Daoy (cell line): ENCODE results near the gene DCN. TPM values are rescaled to one million over a fixed set of nuclear protein-coding genes. Genes with fewer than 3 reads are reported as not detected.
"Not testable (repeated sequence)": the region's sequence is repeated elsewhere in the genome, so short reads cannot be mapped to it uniquely, and the experiment has no call there.

Experiments used
- DNase-seq: peaks from one replicate; pipeline ENCODE4 v3.0.0-alpha.2; 2015; ENCODE audit warnings: low read depth
- total RNA-seq: library from RNA; depleted of rRNA; stranded (reverse); fragments of >200 nt; shearing (Covaris generic); gene quantifications from 2 replicates; pipeline ENCODE4 v1.2.3, GENCODE V29; 2014; rRNA removed

The DCN gene, protein sequence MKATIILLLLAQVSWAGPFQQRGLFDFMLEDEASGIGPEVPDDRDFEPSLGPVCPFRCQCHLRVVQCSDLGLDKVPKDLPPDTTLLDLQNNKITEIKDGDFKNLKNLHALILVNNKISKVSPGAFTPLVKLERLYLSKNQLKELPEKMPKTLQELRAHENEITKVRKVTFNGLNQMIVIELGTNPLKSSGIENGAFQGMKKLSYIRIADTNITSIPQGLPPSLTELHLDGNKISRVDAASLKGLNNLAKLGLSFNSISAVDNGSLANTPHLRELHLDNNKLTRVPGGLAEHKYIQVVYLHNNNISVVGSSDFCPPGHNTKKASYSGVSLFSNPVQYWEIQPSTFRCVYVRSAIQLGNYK
- total RNA-seq = 0.06 TPM in 1 of 2 replicates, not detected in the other

DNA sequence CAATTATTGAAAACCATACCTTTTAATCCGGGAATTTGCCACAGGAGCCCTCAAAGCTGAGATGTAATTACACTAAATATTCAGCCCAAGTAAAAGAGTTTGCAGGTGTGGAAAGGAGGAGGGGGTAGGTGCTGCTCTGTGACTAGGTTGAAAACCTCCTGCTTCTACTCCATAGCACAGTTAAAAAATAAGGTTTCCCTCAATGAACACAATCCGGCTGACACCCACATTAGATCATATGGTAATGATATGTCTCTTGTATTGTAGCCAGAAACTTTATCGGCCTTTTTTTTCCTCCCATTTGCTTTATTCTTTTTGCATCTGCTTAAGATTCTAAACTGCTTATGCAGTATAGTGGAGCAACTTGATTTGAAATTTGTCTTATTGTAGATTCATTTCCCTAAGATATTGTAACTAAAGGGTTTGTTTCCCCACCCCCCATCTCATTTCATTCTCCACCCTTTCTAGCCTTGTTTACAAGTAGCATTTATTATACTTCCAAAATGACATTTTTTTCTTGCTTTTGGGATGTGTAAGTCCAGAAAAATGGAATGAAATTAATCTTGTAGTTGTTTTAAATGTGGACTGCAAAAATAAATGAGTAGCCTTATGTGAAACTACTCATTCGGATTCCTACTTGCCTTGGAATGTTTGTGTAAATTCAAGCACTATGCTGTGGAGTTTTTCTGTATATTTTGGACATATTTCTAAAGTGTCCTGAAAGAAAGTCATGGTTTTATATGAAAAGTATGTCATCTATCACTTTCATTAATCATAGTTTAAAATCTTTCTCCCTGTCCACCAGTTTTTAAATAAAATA lies at the start of gene DCN:
Gene DCN (minus strand): TSS at position 182 of the 820 bp plus-strand sequence. CDS start 4,265 bp downstream, outside the sequence.
- no peak for DNase-seq

DNA sequence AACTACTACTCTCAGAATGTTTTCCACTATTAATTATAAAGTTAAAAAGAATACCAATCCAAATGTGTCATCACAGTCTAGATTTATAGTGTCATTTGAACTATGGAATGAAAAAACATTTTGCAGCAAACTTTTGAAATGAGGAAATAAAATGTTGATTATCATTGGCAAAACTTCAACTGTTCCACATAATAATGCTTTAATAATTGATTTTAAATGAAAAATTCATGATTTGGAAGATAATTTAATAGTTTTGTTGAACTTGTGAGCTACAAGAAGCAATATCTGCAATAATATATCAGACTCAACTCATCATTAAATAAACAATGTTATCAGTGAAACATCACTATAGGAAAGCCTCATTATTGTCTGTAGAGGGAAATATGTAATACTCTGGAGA lies 48.2 kb upstream of the DCN start:
- no peak for DNase-seq

DNA sequence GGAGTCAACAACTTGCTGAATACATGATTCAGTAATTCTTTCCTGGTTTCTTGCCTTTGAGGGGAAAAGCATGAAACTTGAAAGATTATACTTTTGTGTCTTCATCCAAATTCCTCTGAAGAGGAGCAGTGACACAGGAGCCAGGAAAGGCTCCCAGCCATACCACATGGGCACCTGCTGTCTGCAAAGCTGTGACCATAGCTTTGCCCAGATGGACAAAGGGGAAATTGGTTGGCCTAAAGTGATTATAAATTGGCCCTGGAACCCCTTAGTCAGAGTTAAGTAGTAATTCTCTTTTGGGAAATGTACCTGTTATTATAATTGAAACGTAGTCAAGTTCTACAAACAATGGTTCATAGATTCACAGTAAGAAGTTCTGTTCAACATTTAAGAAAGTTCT lies 44.3 kb upstream of the DCN start:
- no peak for DNase-seq

DNA sequence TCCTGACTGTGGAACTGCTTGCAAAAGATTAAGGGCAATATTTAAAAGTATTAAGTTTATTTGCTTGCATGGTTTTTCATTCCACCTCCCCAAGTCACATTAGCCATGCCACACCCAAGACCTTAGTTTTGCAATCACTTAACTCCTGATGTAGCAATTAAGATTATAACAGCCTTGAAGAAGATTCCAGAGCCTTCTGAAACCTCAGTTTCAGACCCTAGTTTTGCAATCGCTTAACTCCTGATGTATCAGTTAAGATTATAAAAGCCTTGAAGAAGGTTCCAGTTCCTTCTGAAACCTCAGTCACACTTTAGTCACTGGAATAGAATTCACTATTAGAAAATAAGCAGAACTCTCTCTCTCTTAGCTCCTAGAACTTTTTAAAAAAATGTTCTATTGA lies 42.7 kb upstream of the DCN start:
- no peak for DNase-seq

DNA sequence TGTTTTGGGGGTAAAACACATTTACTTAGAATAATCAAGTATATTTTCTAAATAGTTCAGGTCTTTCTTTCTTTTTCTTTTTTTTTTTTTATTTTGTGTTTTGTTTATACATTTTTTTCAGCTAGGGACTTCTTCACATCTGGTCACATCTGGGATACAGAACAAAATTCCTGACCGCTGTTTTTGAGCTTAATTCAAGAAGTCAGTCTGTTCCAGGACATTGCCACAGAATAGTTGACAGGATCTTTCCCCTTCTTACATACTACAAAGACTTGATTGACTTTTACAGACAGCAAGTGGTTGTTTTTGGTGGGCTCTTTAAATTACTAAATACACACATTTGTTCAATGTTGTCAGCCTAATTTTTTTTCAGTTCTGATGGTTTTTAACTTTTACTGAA lies 41.8 kb upstream of the DCN start:
- DNase-seq = no peak

DNA sequence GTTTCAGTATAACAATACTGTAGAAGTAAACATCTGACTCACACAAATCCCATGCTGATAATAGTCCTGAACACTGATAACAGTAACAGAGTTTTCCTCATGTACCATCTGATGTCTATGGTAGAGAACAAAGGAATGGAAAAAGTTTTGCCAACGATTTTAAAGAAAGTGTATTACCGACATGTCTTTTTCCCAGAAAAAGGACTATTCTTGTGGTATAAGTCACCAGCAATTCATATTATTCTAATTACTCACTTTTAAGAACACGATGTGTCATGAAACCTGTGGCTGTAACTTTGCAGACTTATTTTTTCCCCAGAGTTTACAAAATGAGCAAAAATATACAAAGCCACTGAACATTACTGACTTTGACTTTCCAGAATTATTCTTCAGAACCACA lies 40.1 kb upstream of the DCN start:
- no peak for DNase-seq

DNA sequence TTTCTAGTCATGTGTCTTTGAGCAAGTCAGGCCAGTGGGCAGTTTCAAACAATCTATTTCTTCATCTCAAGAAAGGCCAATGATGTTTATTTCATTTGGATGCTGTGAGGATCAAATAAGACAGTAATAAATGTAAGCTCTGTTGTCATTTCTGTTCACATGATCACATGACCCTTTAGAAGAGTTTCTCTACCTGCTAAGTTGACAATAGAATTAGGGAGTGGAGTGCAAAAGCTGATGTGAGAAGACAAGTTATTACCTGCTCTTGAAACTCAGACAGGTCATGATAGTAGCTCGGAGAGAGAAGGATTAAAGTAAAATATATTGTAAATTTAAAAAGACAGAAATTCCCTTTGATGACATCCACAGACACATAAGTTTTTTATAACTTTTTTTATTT lies 37.3 kb upstream of the DCN start:
- DNase-seq = no peak

DNA sequence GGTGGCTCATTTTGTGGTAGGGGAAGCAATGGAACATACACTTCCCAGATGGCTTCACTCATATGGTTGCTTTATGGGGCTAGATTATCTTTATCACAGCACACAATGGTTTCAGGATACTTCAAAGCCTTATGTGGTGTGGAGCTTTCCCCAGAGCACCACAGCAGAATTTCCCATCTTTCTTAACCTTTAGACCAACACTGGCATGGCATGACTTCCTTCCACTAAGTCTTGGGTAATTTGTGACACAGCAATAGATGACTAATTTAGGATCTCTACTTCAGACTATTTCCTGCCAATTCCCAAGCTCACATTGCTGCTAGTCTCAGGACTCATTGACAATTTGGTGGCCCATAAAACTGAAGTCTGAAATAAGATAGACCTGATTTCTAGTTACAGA lies 36.9 kb upstream of the DCN start:
- no peak for DNase-seq

DNA sequence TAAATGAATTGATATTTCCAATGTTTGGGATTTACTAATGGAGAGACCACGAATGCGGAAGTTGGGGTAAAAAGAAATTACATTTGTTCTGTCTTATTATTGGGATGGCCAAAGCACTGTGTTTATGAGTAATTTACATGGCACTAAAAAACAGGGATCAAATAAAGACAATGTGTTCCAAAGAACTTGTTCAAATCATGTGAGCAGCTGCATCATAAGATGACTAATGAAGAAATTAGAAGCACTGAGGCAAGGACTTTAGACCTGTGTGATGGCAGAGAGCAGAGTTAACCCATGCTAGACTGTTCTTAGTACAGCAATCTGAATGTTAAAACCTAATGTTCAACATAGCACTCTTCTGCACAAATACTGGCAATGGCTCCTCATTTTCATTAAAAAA lies 34.3 kb upstream of the DCN start:
- DNase-seq = no peak

DNA sequence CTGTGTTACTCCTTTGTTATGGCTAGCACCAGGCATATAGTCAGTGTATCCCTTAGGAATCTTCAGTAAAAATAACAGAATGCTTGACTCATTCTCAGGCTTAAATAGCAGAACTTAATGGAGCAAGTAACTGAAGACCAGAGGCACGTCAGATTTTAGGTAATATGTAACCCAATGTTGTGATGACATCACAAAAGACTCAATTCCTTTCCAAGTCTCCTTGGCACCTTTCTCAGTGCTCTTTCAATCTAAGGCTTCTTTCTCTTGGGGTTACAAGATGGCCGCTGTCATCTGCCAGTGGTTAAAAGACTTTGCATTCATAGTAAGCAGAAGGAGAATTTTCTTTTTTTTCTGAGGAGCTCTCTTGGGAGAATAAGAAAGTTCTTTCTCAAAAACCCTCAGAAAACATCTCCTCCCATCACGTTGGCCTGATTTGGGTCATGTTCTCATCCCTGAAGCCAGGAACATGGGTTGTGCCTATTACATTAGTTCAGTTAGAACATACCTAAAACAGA lies 33.4 kb upstream of the DCN start:
- no peak for DNase-seq

DNA sequence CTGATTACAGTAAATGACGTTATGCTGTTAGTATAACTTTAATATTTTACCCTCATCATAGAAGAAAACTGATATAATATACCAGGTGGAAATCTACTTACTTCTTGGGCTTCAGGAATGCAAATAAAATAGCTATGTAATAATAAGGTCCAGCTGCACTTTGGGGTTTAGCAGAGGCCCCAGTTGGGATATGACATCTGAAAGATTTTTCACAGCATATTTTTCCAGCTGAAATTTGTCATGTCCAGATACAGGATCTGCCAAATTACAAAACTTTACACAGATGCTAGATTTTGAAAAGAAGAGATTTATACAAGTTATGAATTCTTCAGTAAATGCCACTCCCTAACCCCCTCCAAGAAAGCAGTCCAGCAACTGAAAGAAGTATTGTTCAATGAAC lies 29.2 kb upstream of the DCN start:
- DNase-seq = no peak

DNA sequence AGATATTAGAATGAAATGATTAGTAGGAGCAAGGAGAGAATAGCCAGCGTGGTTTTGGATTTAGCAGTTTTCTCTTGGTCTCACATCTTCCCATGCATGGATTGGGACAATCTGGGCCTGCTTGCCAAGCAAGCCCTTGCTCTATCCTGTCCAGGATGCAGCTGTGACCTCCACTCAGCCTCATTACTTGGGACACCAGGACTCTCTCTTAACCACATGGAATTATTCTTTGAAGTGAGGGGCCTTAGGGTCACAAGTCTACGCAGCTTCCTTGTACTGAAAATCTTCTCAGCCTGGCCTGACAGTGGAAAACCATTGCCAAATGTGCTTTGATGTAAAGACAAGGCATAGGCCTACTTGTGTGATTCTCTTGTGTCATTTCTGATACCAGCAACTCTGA lies 28.0 kb upstream of the DCN start:
- no peak for DNase-seq

DNA sequence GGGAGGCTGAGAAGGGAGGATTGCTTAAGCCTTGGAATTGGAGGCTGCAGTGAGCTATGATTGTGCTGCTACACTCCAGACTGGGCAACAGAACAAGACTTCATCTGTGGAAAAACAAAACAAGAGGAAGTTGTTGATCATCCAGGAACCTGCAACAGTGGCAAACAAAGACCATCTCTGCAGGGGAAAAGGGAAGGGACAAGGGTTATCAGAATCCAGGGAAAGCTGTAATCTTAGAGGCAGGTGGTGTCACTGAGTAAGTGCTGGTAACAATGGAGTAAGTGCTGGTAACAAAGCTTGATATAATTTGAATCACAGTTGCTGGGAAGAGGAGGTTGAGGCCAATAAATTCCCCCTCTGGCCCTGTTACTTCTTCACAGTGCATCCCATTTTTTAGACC lies 27.5 kb upstream of the DCN start:
- DNase-seq = no peak

DNA sequence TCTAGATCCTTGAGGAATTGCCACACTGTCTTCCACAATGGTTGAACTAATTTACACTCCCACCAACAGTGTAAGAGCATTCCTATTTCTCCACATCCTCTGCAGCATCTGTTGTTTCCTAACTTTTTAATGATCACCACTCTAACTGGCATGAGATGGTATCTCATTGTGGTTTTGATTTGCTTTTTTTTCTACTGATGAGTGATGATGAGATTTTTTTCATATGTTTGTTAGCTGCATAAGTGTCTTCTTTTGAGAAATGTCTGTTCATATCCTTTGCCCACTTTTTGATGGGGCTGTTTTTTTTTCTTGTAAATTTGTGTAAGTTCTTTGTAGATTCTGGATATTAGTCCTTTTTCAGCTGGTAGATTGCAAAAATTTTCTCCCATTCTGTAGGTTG lies 24.7 kb upstream of the DCN start:
- DNase-seq = not testable (repeated sequence)

DNA sequence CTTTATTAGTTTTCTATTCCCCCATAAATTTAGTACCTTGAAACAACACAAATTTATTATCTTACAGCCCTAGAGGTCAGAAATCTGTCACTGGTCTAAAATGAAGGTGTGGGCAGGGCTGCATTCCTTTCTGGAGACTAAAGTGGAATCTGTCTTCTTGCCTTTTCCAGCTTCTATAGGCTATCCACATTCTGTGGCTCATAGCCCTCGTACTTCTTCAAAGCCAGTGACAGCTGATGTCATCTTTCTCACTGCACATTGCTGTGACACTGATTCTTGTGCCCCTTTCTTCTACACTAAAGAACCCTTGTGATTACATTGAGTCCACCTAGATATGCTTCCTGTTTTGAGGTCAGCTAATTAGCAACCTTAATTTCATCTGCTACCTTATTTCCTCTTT lies 23.2 kb upstream of the DCN start:
- DNase-seq = no peak

DNA sequence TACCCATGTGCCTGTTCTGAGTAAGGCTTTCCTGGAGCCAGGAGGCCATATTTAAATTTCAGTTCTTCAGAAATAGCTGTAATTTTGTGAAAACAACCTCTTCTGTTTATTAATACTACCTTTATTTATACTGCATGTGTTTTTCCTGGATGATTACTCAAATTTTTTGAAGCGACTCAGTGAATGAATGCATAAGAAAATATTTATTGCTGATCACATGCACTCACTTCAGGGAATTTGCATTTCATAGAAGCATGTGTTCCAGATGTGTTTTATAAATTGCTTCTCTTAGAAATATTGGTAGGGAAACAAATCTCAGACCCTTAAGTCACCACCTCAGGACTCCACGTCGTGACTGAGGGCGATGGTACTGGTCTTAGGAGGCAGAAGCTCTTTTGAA lies 21.8 kb upstream of the DCN start:
- DNase-seq = no peak

DNA sequence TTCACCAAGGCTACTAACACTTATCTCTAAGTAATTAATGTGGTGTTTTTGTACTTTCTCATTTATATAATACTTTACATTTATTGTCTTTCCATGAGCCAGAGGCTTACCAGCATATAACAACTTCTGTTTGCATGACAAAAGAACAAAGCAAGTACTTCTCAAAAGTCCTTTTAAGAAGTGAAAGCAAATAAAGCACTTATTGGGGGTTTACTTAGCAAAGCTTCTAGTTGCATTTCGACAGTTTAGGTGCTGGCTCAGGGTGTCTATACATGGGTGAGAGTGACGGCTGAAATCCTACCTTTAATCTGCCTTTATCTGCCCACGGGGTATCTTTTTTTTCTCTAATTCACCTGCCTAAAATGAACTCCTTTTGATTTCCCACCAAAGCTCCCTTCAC lies 21.0 kb upstream of the DCN start:
- no peak for DNase-seq

DNA sequence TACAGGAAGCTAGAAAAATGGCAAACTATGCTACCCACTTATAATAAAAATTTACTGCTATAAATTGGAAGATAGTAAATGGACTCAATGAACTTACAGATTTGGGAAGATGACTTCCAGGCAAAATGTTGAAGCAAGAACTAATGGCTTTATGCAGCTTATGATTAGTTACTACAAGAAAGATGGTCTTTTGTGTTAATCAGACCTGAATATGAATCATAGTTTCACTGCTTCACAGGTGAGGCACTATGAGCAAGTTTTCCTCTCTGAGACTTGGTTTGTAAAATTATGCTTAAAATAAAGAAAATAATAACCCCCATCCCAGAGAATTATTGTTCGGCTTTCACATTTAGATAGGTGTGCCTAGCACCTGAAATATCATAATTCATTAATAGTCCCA lies 19.8 kb upstream of the DCN start:
- DNase-seq = no peak

DNA sequence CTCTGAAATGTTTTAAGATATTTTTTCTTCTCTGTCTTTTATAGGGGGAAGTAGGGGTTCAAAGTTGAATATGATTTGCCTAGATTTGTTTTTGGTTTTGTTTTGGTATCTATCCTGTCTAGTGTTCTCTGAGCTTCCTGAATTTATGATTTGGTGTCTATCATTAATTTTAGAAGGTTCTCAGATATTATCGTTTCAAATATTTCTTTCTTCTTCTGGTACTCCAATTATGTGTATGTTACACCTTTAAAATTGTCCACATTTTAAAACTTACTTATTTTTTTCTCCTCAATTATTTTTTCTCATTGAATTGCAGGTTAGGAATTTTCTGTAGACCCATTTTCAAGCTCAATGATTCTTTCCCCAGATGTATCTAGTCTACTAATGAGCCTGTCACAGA lies 13.8 kb upstream of the DCN start:
- no peak for DNase-seq

DNA sequence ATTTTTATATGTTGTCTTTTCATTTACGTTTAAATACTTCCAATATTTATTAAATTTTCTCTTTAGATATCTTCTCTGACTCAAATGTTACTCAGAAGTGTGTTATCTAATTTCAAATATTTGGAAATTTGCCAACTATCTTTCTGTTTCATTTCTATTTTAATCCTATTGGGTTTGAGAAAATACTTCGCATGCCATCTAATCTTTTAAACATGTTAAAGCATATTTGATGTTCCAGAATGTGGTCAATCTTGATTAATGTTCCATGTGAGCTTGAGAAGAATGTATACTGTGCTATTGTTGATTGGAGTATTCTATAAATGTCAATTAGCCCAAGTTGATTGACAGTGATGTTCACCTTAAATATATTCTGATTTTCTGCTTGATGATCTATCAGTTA lies 11.9 kb upstream of the DCN start:
- no peak for DNase-seq

DNA sequence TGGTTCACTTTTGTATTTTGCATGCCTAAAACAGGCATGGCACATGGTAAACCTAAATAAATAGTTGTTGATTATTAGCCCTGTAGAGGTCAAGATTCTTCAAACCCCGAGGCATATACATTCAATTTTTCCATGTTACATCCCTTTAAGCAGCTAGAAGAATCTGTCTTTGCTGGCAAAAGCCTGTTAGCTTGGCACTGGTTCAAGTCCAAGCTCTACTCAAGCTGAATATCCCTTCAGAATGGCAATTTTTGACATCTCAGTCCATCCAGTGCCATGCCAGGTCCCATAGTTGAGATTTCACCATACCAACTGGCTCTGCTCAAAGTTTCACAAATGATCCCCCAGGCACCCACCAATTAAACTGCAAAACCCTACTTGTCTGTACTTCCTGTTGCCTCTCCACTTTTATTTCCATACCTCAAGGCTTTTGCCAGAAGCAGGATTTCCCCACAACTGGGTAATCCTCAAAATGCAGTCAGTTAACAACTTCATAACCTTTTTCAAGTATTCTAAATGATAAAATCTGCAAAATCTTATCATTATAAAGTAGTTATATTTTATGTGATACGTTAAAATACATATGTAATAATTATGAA lies 9.0 kb upstream of the DCN start:
- DNase-seq = no peak

DNA sequence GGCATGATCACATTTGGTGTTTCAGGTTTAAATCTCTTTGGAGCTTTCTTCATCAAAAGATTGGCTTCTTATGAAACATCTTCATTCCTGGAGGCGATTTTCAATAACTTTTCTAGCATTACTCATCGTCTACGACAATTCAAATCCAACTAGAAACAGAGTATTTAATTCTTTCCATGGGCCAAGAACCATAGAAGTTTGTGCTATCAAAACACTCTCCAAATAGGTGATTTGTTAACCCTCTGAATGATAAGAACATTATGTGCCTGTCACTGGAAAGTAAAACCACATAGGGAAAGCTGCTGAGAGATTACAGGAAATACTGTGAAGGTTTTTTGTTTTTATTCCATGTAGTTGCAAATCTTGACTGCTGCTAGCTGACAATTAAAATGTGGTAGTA lies 6.9 kb upstream of the DCN start:
- no peak for DNase-seq

DNA sequence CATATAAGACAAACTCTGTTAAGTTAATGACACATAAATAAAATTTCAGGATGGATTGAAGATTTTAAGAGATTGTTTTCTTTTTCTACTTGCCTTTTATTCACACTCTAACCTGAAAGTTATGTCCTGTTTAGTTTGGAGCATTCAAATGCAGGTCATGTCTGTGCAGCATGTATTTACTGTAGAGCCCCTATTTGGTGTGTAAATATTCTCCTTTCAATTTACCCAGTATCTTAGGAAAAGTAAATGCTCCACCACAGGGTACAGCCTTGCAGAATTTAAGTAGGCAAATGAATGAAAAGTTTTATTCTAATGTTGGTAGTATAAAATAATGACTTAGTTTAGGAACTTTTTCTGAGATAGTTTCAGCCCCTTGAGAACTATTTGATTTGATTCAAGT lies 6.2 kb upstream of the DCN start:
- no peak for DNase-seq
